ENCODE data around the gene SIRT1.

DNA sequence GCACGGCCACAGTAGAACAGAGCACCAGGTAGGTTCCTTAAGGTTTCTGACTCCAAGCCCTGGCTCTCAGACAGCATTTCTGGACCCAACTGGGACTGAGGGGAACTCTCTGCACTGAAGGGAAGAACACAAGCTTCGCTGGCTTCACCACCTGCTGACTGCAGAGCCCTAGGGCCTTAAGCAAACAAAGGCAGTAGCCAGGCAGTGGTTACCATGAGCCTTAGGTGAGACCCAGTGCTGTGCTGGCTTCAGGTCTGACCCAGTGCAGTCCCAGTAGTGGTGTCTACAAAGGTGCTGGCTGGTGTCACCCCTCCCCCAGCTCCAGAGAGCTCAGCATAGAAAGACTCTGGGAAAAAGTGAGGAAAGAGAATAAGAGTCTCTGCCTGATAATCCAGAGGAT is 59.5 kb downstream of the SIRT1 start:
- TF ChIP-seq CTBP1 (IDR thresholded peaks at IDR 0.05; ENCODE audit: borderline replicate concordance) (no peak), SPI1 (IDR thresholded peaks at IDR 0.05; ENCODE audit: borderline replicate concordance, low read depth, low read length) (no peak), CHD2 (IDR thresholded peaks at IDR 0.05; ENCODE audit: low read depth, low read length) (no peak)

Measured in K562 (cell line).